Calu3 (cell line): ENCODE results near the gene FOXJ1. TPM values are rescaled to one million over a fixed set of nuclear protein-coding genes. Genes with fewer than 3 reads are reported as not detected.

Experiments used
- BruUV-seq: library from RNA; stranded (reverse); fragments of 400-500 nt; replicated peaks from 2 replicates; lab custom pipeline; 2021; lab: Mats Ljungman, UMichigan
- CTCF ChIA-PET: fragments of 300-600 bp; sonication (Branson Sonifier 250); formaldehyde crosslinking; loops from one replicate; lab custom pipeline; 2022; ENCODE audit warnings: antibody characterized with exemption; lab: Charles Lee
- DNase-seq: peaks from one replicate; pipeline ENCODE4 v3.0.0; 2022
- H3K27ac Mint-ChIP-seq: one replicate; pipeline ENCODE4 v1.8.0; 2022; ENCODE audit warnings: mixed read lengths; ENCODE audit not compliant: unreplicated experiment
- H3K27me3 Mint-ChIP-seq: one replicate; pipeline ENCODE4 v1.8.0; 2022; ENCODE audit warnings: mixed read lengths; ENCODE audit not compliant: unreplicated experiment
- H3K36me3 Mint-ChIP-seq: one replicate; pipeline ENCODE4 v1.8.0; 2022; ENCODE audit warnings: mild to moderate bottlenecking, moderate library complexity, mixed read lengths; ENCODE audit not compliant: insufficient read depth, unreplicated experiment
- H3K4me1 Mint-ChIP-seq: one replicate; pipeline ENCODE4 v1.8.0; 2022; ENCODE audit warnings: mild to moderate bottlenecking, low read depth, mixed read lengths; ENCODE audit not compliant: unreplicated experiment
- H3K4me3 Mint-ChIP-seq: one replicate; pipeline ENCODE4 v1.8.0; 2022; ENCODE audit warnings: mild to moderate bottlenecking, low read depth, moderate library complexity, mixed read lengths; ENCODE audit not compliant: unreplicated experiment
- H3K9me3 Mint-ChIP-seq: one replicate; pipeline ENCODE4 v1.8.0; 2022; ENCODE audit warnings: low read depth, mixed read lengths; ENCODE audit not compliant: unreplicated experiment
- CTCF ChIP-seq: fragments of 200-600 bp; IDR thresholded peaks from one replicate; pipeline ENCODE4 v1.8.0; 2022; ENCODE audit warnings: antibody characterized with exemption; ENCODE audit not compliant: unreplicated experiment
- intact Hi-C: fragments of 100-400 bp; cut with micrococcal nuclease; formaldehyde crosslinking; loops from one replicate; pipeline ENCODE4 v1.10.0; 2022; ENCODE audit not compliant: unreplicated experiment
- total RNA-seq: library from RNA; stranded (reverse); gene quantifications from 2 replicates; pipeline ENCODE4 v1.2.3, GENCODE V29; 2022

Gene FOXJ1
- total RNA-seq, 1 experiment from 2014 or later = not detected

DNA sequence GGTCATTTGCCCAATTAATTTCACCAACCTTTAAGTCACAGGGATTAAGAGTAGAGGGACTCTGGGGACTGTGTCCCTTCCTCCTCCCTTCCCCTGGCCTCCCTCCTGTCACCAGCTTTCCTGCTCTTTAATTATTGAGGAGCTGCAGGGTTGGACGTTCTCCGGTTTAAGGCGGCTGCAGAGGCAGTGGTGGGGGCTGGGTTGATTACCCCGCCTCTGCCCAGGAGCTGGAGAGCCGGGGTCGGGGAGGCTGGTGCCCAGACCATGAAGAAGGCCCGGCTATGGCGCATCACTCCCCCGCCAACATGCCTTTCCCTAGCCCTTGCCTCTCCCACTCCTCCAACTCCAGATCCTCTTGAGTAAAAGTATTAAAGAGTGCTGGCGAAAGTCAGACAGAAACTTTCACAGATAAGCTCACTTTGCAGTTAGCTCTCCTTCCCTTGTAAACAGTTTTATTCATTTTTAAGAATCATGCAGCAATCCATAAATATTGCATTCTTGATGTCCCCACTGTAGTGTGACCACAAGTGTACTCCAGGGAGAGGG lies 1.1 kb upstream of the FOXJ1 start:
- Mint-ChIP-seq H3K36me3 (peaks cover 17% of the 10 kb centered on the region), H3K9me3 (no peaks in the 10 kb centered on the region), H3K27ac (peak overlapping the region; percentile 66), H3K4me1 (peaks cover 9% of the 10 kb centered on the region), H3K4me3 (peak overlapping the region; percentile 59), H3K27me3 (peaks cover 13% of the 10 kb centered on the region)
- no peak for DNase-seq
- no peak for TF ChIP-seq CTCF
- no TSS peak for BruUV-seq
- intact Hi-C loops = no loop called here
- CTCF ChIA-PET = interaction anchor here (2.2 kb wide), 1 partner anchor 40 kb away, joined by 6 read pairs; no protein-coding TSS in a partner anchor

- peaks cover 17% of the 10 kb centered on the region for H3K36me3 Mint-ChIP-seq
- H3K27me3 Mint-ChIP-seq = peaks cover 13% of the 10 kb centered on the region
- CTCF ChIA-PET = interaction anchor here (0.7 to 2.2 kb wide), 3 partner anchors 14 to 83 kb away, joined by 3 to 6 read pairs (median 4); no protein-coding TSS in a partner anchor
- H3K4me1 Mint-ChIP-seq = peaks cover 9% of the 10 kb centered on the region
- BruUV-seq = no TSS peak
- H3K27ac Mint-ChIP-seq = peak overlapping the region; percentile 66
- no peak for DNase-seq
- TF ChIP-seq CTCF = no peak
- peak overlapping the region; percentile 59 for H3K4me3 Mint-ChIP-seq
- no peaks in the 10 kb centered on the region for H3K9me3 Mint-ChIP-seq
- intact Hi-C loops = no loop called here
These were observed 309 bp downstream of the FOXJ1 start for GRCh38 chr17:76140661-76141211.

- TF ChIP-seq CTCF = no peak
- peaks cover 13% of the 10 kb centered on the region for H3K27me3 Mint-ChIP-seq
- no peaks in the 10 kb centered on the region for H3K9me3 Mint-ChIP-seq
- H3K27ac Mint-ChIP-seq = no peak overlapping the region
- intact Hi-C loops = no loop called here
- CTCF ChIA-PET = no interaction called here
- H3K36me3 Mint-ChIP-seq = peaks cover 17% of the 10 kb centered on the region
- no peak for DNase-seq
- no TSS peak for BruUV-seq
- H3K4me1 Mint-ChIP-seq = peaks cover 14% of the 10 kb centered on the region
- no peak overlapping the region for H3K4me3 Mint-ChIP-seq
These were observed 1.0 kb downstream of the FOXJ1 start for GRCh38 chr17:76139801-76140660.

DNA sequence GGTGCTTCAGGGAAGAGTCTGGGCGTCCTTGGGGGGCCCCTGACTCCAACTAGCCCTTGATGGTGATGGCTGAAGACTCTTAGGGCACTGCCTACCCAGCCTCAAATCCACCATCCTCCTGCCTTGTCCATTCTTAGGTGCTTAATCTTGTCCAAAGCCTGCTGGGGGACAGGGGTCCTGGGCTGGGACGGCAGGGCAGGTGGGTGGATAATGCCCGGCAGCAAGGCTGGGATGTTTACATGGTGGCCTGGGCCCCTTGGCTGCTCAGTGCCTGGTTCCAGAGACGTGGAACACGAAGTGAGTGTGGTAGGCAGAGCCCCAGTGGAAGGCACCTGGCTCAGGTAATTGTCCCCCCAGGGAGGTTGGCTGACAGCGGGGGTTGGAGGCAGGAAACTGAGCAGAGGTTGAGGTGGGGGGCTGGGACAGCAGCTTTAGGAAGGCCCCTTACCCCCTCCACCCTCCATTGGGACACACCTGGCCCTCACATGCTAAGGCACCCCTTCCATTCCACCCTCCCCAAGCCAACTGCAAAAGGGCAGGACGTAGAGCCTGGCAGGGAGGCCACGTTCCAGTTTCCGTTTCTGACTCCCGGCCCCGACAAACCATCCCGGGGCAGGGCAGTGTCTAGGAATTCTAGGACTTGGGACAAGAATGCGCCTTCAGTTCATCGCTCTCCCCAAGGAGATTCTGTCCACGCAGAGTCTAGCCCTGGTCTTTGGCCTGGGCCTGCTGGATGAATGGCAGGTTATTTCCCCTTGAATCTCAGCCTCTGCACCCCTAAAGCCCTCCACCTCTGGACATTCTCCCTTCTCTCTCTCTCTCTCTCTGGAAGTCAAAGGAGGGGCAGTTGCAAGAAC lies 1.9 kb downstream of the FOXJ1 start:
- CTCF ChIA-PET = no interaction called here
- Mint-ChIP-seq H3K27ac (no peak overlapping the region), H3K9me3 (no peaks in the 10 kb centered on the region), H3K36me3 (peaks cover 17% of the 10 kb centered on the region), H3K4me1 (peaks cover 16% of the 10 kb centered on the region), H3K27me3 (peaks cover 13% of the 10 kb centered on the region), H3K4me3 (peak overlapping the region; percentile 57)
- TF ChIP-seq CTCF = no peak
- intact Hi-C loops = no loop called here
- DNase-seq = no peak
- BruUV-seq = no TSS peak
